CD4-positive, alpha-beta memory T cell (primary cell): ENCODE measurements around the gene ZNF248. TPM values are rescaled to one million over a fixed set of nuclear protein-coding genes. Genes with fewer than 3 reads are reported as not detected.
"Not testable (repeated sequence)": the region's sequence is repeated elsewhere in the genome, so short reads cannot be mapped to it uniquely, and the experiment has no call there.

Experiments used
- CTCF ChIA-PET: fragments of 350-600 bp; sonication (Branson Sonifier 250); formaldehyde crosslinking; loops from one replicate; lab custom pipeline; 2021; ENCODE audit warnings: inconsistent platforms; ENCODE audit not compliant: partially characterized antibody; lab: Charles Lee
- POLR2A ChIA-PET: fragments of 350-600 bp; sonication (Branson Sonifier 250); formaldehyde crosslinking; loops from one replicate; lab custom pipeline; 2021; ENCODE audit not compliant: partially characterized antibody; lab: Charles Lee
- DNase-seq, 5 donors: peaks; one replicate each; pipeline versions ENCODE4 v3.0.0 to v3.0.0-alpha.2; 2020 to 2022; ENCODE audit warnings: mixed read lengths in 1 of 5
- H3K27ac ChIP-seq: one replicate; pipeline ENCODE4 v1.7.0; 2013; ENCODE audit warnings: low read depth, low read length
- H3K27me3 ChIP-seq: 2 replicates; pipeline ENCODE4 v1.7.0; 2013; ENCODE audit warnings: mild to moderate bottlenecking, low read length, moderate library complexity; ENCODE audit not compliant: insufficient read depth
- H3K36me3 ChIP-seq: 2 replicates; pipeline ENCODE4 v1.7.0; 2013; ENCODE audit warnings: mild to moderate bottlenecking, low read length, moderate library complexity; ENCODE audit not compliant: insufficient read depth
- H3K4me1 ChIP-seq: 2 replicates; pipeline ENCODE4 v1.7.0; 2013; ENCODE audit warnings: mild to moderate bottlenecking, low read length, moderate library complexity; ENCODE audit not compliant: insufficient read depth
- H3K4me3 ChIP-seq, 2 donors: one replicate each; pipeline ENCODE4 v1.7.0; 2013; ENCODE audit warnings: low read length in 2 of 2, mild to moderate bottlenecking in 1 of 2
- H3K9me3 ChIP-seq, 2 donors: one replicate each; pipeline ENCODE4 v1.7.0; 2013; ENCODE audit warnings: low read length in 2 of 2, control low read depth in 1 of 2; ENCODE audit not compliant: control insufficient read depth in 1 of 2
- H3K27ac Mint-ChIP-seq, 7 donors: one replicate each; pipeline ENCODE4 v1.8.0; 2020 to 2021; ENCODE audit warnings: mixed read lengths in 7 of 7, mild to moderate bottlenecking in 6 of 7, inconsistent platforms in 3 of 7, moderate library complexity in 3 of 7
- H3K27me3 Mint-ChIP-seq, 2 donors: one replicate each; pipeline ENCODE4 v1.8.0; 2020 to 2021; ENCODE audit warnings: mixed read lengths in 2 of 2
- H3K36me3 Mint-ChIP-seq, 2 donors: one replicate each; pipeline ENCODE4 v1.8.0; 2020 to 2021; ENCODE audit warnings: mixed read lengths in 2 of 2, inconsistent platforms in 1 of 2, mild to moderate bottlenecking in 1 of 2
- H3K4me1 Mint-ChIP-seq, 4 donors: one replicate each; pipeline ENCODE4 v1.8.0; 2020 to 2021; ENCODE audit warnings: mixed read lengths in 4 of 4, mild to moderate bottlenecking in 1 of 4
- H3K4me3 Mint-ChIP-seq, 8 donors: one replicate each; pipeline ENCODE4 v1.8.0; 2020 to 2021; ENCODE audit warnings: mixed read lengths in 8 of 8, mild to moderate bottlenecking in 7 of 8, moderate library complexity in 6 of 8, inconsistent platforms in 3 of 8
- H3K9me3 Mint-ChIP-seq, 8 donors: one replicate each; pipeline ENCODE4 v1.8.0; 2020 to 2021; ENCODE audit warnings: mixed read lengths in 8 of 8, mild to moderate bottlenecking in 5 of 8, inconsistent platforms in 3 of 8, moderate library complexity in 1 of 8
- intact Hi-C: fragments of 100-400 bp; cut with micrococcal nuclease; formaldehyde crosslinking; loops from one replicate; pipeline ENCODE4 v1.15.1; 2023
- polyA plus RNA-seq, 2 donors: library from polyadenylated mRNA; unstranded; fragments of 300-500 nt; fragmentation: Illumina TruSeq; gene quantifications; one replicate each; pipeline ENCODE4 v1.2.3, GENCODE V29; 2021
- total RNA-seq, 2 experiments: library from RNA; stranded (reverse); gene quantifications; one replicate each; pipeline ENCODE4 v1.2.3, GENCODE V29; 2021

ZNF248 gene
- total and polyA plus RNA-seq, 4 experiments from 2014 or later, result 5.4 to 18.7 (median 13.2) TPM

DNA sequence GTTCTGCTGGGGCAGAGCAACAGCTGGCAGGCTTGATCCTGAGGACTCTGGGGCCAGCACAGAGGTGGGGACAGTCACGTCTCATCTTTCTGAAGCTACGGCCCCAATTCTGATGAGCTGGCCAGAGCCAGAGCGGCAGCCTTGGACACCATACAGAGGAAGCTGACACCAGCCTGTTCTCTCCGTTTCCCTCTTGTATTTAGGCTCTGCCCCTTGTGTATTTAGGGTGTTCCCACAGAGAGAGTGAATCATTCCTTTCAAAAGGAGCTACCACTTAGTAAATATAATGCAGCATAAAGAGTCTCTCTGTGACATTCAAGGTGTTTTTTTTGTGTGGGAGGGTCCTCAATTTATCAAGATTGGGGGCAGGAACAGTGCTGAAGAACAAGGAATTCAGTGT is 109.2 kb downstream of the ZNF248 start:
- no peak overlapping the region for H3K27ac Mint-ChIP-seq
- Histone ChIP-seq H3K36me3 (no peaks in the 10 kb centered on the region), H3K9me3 (no peaks in the 10 kb centered on the region), H3K4me3 (no peak overlapping the region), H3K27me3 (no peaks in the 10 kb centered on the region), H3K4me1 (no peaks in the 10 kb centered on the region), H3K27ac (no peak overlapping the region)
- intact Hi-C loops, result no loop called here
- no peak overlapping the region for H3K4me3 Mint-ChIP-seq
- POLR2A ChIA-PET, result no interaction called here
- H3K36me3 Mint-ChIP-seq, result no peaks in the 10 kb centered on the region
- no peaks in the 10 kb centered on the region for H3K27me3 Mint-ChIP-seq
- H3K9me3 Mint-ChIP-seq, result peaks cover 3 to 52% (median 25%) of the 10 kb centered on the region in 8 donors
- H3K4me1 Mint-ChIP-seq, result no peaks in the 10 kb centered on the region
- CTCF ChIA-PET, result no interaction called here
- no peak for DNase-seq

DNA sequence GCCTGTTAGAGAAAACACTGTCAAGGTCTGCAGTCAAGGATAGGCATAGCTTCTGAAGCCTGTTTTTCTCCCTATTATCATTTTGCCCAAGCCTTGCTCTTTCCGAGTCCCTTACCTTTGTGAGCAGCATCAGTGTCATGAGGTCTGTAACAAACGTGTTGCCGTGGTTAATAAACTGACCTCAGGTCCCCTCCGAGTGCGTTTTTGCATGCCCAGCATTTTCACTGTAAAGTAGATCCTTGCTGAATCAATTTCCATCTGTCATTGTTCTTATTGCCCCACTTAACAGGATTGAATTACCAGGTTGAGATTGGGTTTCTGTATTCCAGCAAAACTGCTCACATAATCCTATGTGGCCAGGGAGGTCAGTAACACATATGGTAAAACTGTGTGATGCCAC is 110.3 kb downstream of the ZNF248 start:
- no peaks in the 10 kb centered on the region for H3K9me3 ChIP-seq
- Mint-ChIP-seq H3K4me3 (no peak overlapping the region), H3K27me3 (no peaks in the 10 kb centered on the region), H3K4me1 (no peaks in the 10 kb centered on the region), H3K27ac (no peak overlapping the region), H3K9me3 (peaks cover 3 to 45% (median 22%) of the 10 kb centered on the region in 8 donors), H3K36me3 (no peaks in the 10 kb centered on the region)
- ChIA-PET POLR2A (no interaction called here), CTCF (no interaction called here)
- H3K27ac ChIP-seq, result no peak overlapping the region
- no peaks in the 10 kb centered on the region for H3K36me3 ChIP-seq
- DNase-seq, result no peak
- H3K27me3 ChIP-seq, result no peaks in the 10 kb centered on the region
- no peaks in the 10 kb centered on the region for H3K4me1 ChIP-seq
- H3K4me3 ChIP-seq, result no peak overlapping the region
- intact Hi-C loops, result no loop called here

DNA sequence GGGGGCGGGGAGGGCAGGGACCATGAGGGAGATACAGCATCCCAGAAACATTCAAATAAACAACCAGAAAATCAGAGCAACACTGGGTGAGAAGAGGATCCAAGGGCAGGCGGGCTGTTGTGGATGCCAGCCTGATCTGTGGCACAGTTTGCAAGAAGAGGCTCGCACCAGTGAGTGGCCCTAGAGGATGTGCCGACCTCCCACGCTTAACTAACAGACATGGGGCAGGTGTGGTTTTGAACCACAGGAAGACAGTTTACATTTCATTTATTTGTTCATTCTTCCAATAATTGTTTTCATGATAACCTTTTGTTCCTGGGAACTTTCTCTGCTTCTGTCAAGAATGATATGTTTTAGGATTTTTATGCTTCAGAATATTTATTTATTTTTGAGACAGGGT is 115.6 kb downstream of the ZNF248 start:
- H3K27me3 Mint-ChIP-seq, result no peaks in the 10 kb centered on the region
- POLR2A ChIA-PET, result no interaction called here
- intact Hi-C loops, result no loop called here
- Histone ChIP-seq H3K4me3 (no peak overlapping the region), H3K27me3 (no peaks in the 10 kb centered on the region), H3K9me3 (no peaks in the 10 kb centered on the region), H3K27ac (no peak overlapping the region), H3K36me3 (no peaks in the 10 kb centered on the region), H3K4me1 (no peaks in the 10 kb centered on the region)
- no peak for DNase-seq
- H3K4me3 Mint-ChIP-seq, result no peak overlapping the region
- no peaks in the 10 kb centered on the region for H3K36me3 Mint-ChIP-seq
- CTCF ChIA-PET, result no interaction called here
- peaks cover 0 to 43% (median 8%) of the 10 kb centered on the region in 8 donors for H3K9me3 Mint-ChIP-seq
- H3K4me1 Mint-ChIP-seq, result no peaks in the 10 kb centered on the region
- H3K27ac Mint-ChIP-seq, result no peak overlapping the region

DNA sequence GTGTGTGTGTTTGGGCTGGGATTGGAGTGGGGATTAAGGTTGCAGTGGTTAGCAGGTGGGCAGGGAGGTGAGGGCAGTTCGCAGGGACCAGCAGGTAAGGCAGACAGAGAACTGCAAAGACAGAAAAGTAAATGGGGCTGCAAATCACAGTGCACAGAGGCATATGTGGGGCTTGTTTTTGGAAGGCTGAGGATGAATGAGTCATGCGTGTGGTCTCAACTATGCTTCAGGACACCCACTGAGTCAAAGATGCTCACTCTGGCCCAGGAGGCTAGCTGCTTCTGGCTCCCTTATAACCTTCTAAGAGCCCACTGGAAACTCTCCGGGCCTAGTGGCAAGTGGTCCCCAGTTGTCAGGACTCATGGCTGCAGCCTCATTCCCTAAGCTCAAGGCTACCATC is 118.2 kb downstream of the ZNF248 start:
- POLR2A ChIA-PET, result no interaction called here
- Histone ChIP-seq H3K4me1 (no peaks in the 10 kb centered on the region), H3K9me3 (no peaks in the 10 kb centered on the region), H3K27me3 (no peaks in the 10 kb centered on the region), H3K27ac (no peak overlapping the region), H3K36me3 (no peaks in the 10 kb centered on the region), H3K4me3 (no peak overlapping the region)
- Mint-ChIP-seq H3K4me3 (no peak overlapping the region), H3K9me3 (peaks cover 0 to 37% (median 4%) of the 10 kb centered on the region in 8 donors), H3K4me1 (no peaks in the 10 kb centered on the region), H3K27ac (no peak overlapping the region), H3K27me3 (no peaks in the 10 kb centered on the region), H3K36me3 (no peaks in the 10 kb centered on the region)
- DNase-seq, result no peak
- CTCF ChIA-PET, result no interaction called here
- intact Hi-C loops, result no loop called here

DNA sequence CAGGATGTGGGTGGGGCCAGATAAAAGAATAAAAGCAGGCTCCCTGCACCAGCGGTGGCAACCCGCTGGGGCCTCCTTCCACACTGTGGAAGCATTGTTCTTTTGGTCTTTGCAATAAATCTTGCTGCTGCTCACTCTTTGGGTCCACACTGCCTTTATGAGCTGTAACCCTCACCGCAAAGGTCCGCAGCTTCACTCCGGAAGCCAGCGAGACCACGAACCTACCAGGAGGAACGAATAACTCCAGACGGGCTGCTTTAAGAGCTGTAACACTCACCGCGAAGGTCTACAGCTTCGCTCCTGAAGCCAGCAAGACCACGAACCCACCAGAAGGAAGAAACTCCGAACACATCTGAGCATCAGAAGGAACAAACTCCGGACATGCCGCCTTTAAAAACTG is 119.2 kb downstream of the ZNF248 start:
- H3K4me3 ChIP-seq, intact Hi-C loops, H3K4me3 Mint-ChIP-seq, H3K27me3 ChIP-seq, H3K36me3 Mint-ChIP-seq, H3K27me3 Mint-ChIP-seq, DNase-seq, H3K9me3 ChIP-seq, H3K27ac ChIP-seq, H3K27ac Mint-ChIP-seq, CTCF ChIA-PET, POLR2A ChIA-PET, H3K4me1 ChIP-seq, H3K36me3 ChIP-seq, H3K4me1 Mint-ChIP-seq: not testable (repeated sequence)
- peaks cover 0 to 31% (median 4%) of the 10 kb centered on the region in 8 donors for H3K9me3 Mint-ChIP-seq

DNA sequence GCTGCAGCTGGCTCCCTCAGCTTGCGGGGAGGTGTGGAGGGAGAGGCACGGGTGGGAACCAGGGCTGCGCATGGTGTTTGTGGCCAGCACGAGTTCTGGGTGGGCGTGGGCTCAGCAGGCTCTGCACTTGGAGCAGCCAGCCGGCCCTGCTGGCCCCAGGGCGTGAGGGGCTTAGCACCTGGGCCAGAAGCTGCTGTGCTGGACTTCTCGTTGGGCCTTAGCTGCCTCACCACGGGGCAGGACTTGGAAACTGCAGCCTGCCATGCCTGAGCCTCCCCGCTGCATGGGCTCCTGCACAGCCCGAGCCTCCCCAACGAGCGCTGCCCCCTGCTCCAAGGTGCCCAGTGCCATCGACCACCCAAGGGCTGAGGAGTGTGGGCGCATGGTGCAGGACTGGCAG is 120.1 kb downstream of the ZNF248 start:
- DNase-seq, result no peak
- no peak overlapping the region for H3K4me3 Mint-ChIP-seq
- Histone ChIP-seq H3K27ac (no peak overlapping the region), H3K36me3 (no peaks in the 10 kb centered on the region), H3K9me3 (no peaks in the 10 kb centered on the region), H3K4me3 (no peak overlapping the region), H3K27me3 (no peaks in the 10 kb centered on the region), H3K4me1 (no peaks in the 10 kb centered on the region)
- H3K9me3 Mint-ChIP-seq, result peaks cover 0 to 31% (median 4%) of the 10 kb centered on the region in 8 donors
- ChIA-PET CTCF (no interaction called here), POLR2A (no interaction called here)
- intact Hi-C loops, result no loop called here
- H3K27me3 Mint-ChIP-seq, result no peaks in the 10 kb centered on the region
- H3K4me1 Mint-ChIP-seq, result no peaks in the 10 kb centered on the region
- H3K36me3 Mint-ChIP-seq, result no peaks in the 10 kb centered on the region
- H3K27ac Mint-ChIP-seq, result no peak overlapping the region

DNA sequence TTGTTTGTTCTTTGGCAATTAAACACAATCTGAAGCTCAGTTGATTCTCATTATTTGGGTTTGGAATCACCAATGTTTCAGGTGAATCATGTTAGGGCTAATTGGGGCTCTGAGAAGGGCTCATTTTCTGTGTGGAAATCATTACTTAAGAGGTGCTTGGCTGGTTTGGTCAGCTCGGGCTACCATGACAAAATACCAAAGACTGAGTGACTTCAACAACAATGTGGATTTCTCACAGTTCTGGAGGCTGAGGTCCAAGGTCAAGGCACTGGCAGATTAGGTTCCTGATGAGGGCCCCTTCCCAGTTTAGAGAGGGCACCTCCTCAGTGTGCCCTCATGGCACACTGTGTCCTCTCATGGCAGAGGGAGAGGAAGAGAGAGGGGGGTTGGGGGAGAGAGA is 121.3 kb downstream of the ZNF248 start:
- H3K27me3 ChIP-seq, result no peaks in the 10 kb centered on the region
- H3K36me3 ChIP-seq, result no peaks in the 10 kb centered on the region
- H3K27ac ChIP-seq, result no peak overlapping the region
- H3K4me3 Mint-ChIP-seq, result no peak overlapping the region
- no peaks in the 10 kb centered on the region for H3K9me3 ChIP-seq
- H3K9me3 Mint-ChIP-seq, result peaks cover 0 to 26% (median 4%) of the 10 kb centered on the region in 8 donors
- CTCF ChIA-PET, result no interaction called here
- no peak overlapping the region for H3K27ac Mint-ChIP-seq
- POLR2A ChIA-PET, result no interaction called here
- intact Hi-C loops, result no loop called here
- no peaks in the 10 kb centered on the region for H3K27me3 Mint-ChIP-seq
- no peaks in the 10 kb centered on the region for H3K4me1 Mint-ChIP-seq
- no peaks in the 10 kb centered on the region for H3K4me1 ChIP-seq
- DNase-seq, result no peak
- H3K36me3 Mint-ChIP-seq, result no peaks in the 10 kb centered on the region
- no peak overlapping the region for H3K4me3 ChIP-seq

DNA sequence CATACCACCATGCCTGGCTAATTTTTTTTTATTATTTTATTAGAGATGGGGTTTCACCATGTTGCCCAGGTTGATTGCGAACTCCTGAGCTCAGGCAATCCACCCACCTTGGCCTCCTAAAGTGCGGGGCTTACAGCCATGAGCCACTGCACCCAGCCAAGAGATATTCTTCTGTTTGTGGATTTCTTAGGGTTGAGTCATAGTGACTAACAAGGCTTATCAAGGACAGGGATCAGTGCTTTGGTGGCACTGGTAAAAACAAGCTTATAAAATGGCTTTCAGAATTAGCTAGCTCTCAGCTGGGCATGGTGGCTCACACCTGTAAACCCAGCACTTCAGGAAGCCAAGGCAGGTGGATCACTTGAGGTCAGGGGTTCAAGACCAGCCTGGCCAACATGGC is 122.4 kb downstream of the ZNF248 start:
- DNase-seq, result no peak
- peaks cover 0 to 17% (median 3%) of the 10 kb centered on the region in 8 donors for H3K9me3 Mint-ChIP-seq
- H3K27me3 Mint-ChIP-seq, result no peaks in the 10 kb centered on the region
- no peaks in the 10 kb centered on the region for H3K4me1 ChIP-seq
- H3K4me1 Mint-ChIP-seq, result no peaks in the 10 kb centered on the region
- no peaks in the 10 kb centered on the region for H3K36me3 Mint-ChIP-seq
- no peak overlapping the region for H3K27ac ChIP-seq
- H3K9me3 ChIP-seq, result no peaks in the 10 kb centered on the region
- no peak overlapping the region for H3K4me3 Mint-ChIP-seq
- H3K36me3 ChIP-seq, result no peaks in the 10 kb centered on the region
- intact Hi-C loops, result no loop called here
- no peak overlapping the region for H3K27ac Mint-ChIP-seq
- no peak overlapping the region for H3K4me3 ChIP-seq
- CTCF ChIA-PET, result no interaction called here
- H3K27me3 ChIP-seq, result no peaks in the 10 kb centered on the region
- POLR2A ChIA-PET, result no interaction called here
